ENCODE results near the gene MATN3. TPM values are rescaled to one million over a fixed set of nuclear protein-coding genes. Genes with fewer than 3 reads are reported as not detected.

Gene MATN3
- total and polyA plus RNA-seq, 8 donors, result 0.53 to 7.0 (median 0.87) TPM; not detected in 3

DNA sequence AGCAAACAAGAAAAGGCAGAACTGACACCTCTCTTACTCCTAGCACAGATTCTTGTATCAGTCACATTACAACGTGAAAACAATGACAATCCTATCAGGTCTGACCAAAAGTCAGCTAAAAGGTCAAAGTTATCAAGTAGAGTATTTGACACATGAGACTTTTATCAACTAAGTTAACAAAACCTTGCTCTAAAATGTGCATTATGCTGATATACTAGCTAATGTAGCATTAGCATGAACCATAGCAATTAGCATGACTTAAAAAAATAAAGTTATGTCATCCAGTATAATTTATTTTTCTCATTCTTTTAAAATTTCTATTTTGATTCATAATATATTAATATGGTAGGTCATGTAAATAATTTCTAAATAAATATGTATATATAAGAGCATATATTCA lies 69.3 kb downstream of the MATN3 start:
- DNase-seq, result no peak
- intact Hi-C loops (cut with DNase I; ENCODE audit: low total_unique reads), result no loop called here

DNA sequence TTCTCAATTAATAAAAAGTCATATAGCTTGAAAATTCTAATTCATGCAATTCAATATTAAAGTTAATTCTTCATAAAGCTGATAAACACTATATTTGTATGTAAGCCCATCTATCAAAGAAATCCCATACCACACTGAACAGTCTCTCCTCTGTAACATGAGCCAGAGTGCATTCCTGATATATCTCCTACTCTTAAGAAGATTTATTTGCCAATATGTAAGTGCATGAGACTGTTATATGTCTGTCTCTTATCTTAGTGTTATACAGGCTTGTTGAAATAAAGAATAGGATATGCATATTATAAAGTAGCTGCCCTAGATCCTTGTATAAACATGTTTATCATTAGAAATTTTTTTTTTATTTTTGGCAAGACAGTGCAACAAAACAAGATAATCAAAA lies 70.3 kb downstream of the MATN3 start:
- Histone ChIP-seq H3K27me3 (no peaks in the 10 kb centered on the region), H3K9me3 (no peaks in the 10 kb centered on the region), H3K4me1 (peaks cover 0 to 8% (median 0%) of the 10 kb centered on the region in 4 donors), H3K4me3 (no peak overlapping the region), H3K36me3 (peaks cover 0 to 23% (median 13%) of the 10 kb centered on the region in 4 donors), H3K27ac (no peak overlapping the region)
- TF ChIP-seq EP300 (IDR thresholded peaks at IDR 0.05) (no peak), POLR2A (IDR thresholded peaks at IDR 0.05) (no peak), POLR2AphosphoS5 (IDR thresholded peaks at IDR 0.05) (no peak)
- TF ChIP-seq, protein P1, sequence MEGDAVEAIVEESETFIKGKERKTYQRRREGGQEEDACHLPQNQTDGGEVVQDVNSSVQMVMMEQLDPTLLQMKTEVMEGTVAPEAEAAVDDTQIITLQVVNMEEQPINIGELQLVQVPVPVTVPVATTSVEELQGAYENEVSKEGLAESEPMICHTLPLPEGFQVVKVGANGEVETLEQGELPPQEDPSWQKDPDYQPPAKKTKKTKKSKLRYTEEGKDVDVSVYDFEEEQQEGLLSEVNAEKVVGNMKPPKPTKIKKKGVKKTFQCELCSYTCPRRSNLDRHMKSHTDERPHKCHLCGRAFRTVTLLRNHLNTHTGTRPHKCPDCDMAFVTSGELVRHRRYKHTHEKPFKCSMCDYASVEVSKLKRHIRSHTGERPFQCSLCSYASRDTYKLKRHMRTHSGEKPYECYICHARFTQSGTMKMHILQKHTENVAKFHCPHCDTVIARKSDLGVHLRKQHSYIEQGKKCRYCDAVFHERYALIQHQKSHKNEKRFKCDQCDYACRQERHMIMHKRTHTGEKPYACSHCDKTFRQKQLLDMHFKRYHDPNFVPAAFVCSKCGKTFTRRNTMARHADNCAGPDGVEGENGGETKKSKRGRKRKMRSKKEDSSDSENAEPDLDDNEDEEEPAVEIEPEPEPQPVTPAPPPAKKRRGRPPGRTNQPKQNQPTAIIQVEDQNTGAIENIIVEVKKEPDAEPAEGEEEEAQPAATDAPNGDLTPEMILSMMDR (IDR thresholded peaks at IDR 0.05), result no peak
- intact Hi-C loops (cut with DNase I; ENCODE audit: low total_unique reads), result no loop called here
- no peak for DNase-seq

More for the DNA sequence above, 69.3 kb downstream of the MATN3 start:
- TF ChIP-seq, protein P1 (IDR thresholded peaks at IDR 0.05), result no peak
- no peak for TF ChIP-seq POLR2AphosphoS5 (IDR thresholded peaks at IDR 0.05)
- TF ChIP-seq POLR2A (IDR thresholded peaks at IDR 0.05), result no peak
- TF ChIP-seq EP300 (IDR thresholded peaks at IDR 0.05), result no peak
- Histone ChIP-seq H3K27ac (no peak overlapping the region), H3K4me3 (no peak overlapping the region), H3K9me3 (no peaks in the 10 kb centered on the region), H3K27me3 (no peaks in the 10 kb centered on the region), H3K4me1 (peaks cover 0 to 8% (median 0%) of the 10 kb centered on the region in 4 donors), H3K36me3 (peaks cover 0 to 13% (median 5%) of the 10 kb centered on the region in 4 donors)
- WGBS, 5 donors, result 23 to 39% (median 28%) methylated on average over 1 of the region's 1 CpG

Other genes with a start within 250 kb of the MATN3 start
- 10 to 100 TPM in 3 of 5 donors, 1 to 10 TPM in 1, not detected in 1; 5.5 to 35.4 (median 18.9) TPM for gene TTC32, start 110.7 kb downstream of the MATN3 start, total RNA-seq
- 10 to 100 TPM in 2 of 3 donors, 1 to 10 TPM in 1; 4.1 to 23.8 (median 19.1) TPM for gene TTC32, start 110.7 kb downstream of the MATN3 start, polyA plus RNA-seq
- 10 to 100 TPM in 2 of 5 donors, 1 to 10 TPM in 2, under 1 TPM in 1; under 0.01 to 28.3 (median 8.9) TPM for gene WDR35, start 22.6 kb downstream of the MATN3 start, total RNA-seq
- gene WDR35, start 22.6 kb downstream of the MATN3 start, polyA plus RNA-seq, result 1 to 10 TPM; 1.7 to 2.3 (median 2.1) TPM
- 100 to 1,000 TPM in 2 of 5 donors, 10 to 100 TPM in 3; 38.5 to 238 (median 79.9) TPM for gene LAPTM4A, start 39.0 kb upstream of the MATN3 start, total RNA-seq
- gene LAPTM4A, start 39.0 kb upstream of the MATN3 start, polyA plus RNA-seq, result 100 to 1,000 TPM in 2 of 3 donors, 10 to 100 TPM in 1; 77.6 to 123 (median 121) TPM
- gene SDC1, start 212.5 kb upstream of the MATN3 start, total RNA-seq, result 100 to 1,000 TPM in 1 of 5 donors, 10 to 100 TPM in 4; 21.0 to 140 (median 57.5) TPM
- 10 to 100 TPM; 16.0 to 82.9 (median 32.5) TPM for gene SDC1, start 212.5 kb upstream of the MATN3 start, polyA plus RNA-seq